GM06990 (cell line): ENCODE results near the gene EEIG1.

Experiments
- DNase-seq: peaks from one replicate; pipeline ENCODE4 v3.0.0-alpha.2; 2011; ENCODE audit not compliant: insufficient read length; ENCODE audit errors: extremely low read depth
- H3K27me3 ChIP-seq: replicated peaks from 2 replicates; pipeline ENCODE4 v1.6.0; 2011; ENCODE audit warnings: low read length; ENCODE audit not compliant: control insufficient read depth, insufficient read depth
- H3K36me3 ChIP-seq: 2 replicates; pipeline ENCODE4 v1.5.1; 2011; ENCODE audit warnings: low read length; ENCODE audit not compliant: control insufficient read depth, insufficient read depth
- H3K4me3 ChIP-seq: replicated peaks from 2 replicates; pipeline ENCODE4 v1.5.1; 2011; ENCODE audit warnings: low read depth, mild to moderate bottlenecking, control low read depth, low read length
- CTCF ChIP-seq: IDR thresholded peaks from 2 replicates; pipeline ENCODE4 v1.5.1; 2011; ENCODE audit warnings: low read length, control low read depth, mild to moderate bottlenecking, inconsistent platforms; ENCODE audit not compliant: insufficient read depth, poor library complexity, severe bottlenecking

Gene EEIG1

DNA sequence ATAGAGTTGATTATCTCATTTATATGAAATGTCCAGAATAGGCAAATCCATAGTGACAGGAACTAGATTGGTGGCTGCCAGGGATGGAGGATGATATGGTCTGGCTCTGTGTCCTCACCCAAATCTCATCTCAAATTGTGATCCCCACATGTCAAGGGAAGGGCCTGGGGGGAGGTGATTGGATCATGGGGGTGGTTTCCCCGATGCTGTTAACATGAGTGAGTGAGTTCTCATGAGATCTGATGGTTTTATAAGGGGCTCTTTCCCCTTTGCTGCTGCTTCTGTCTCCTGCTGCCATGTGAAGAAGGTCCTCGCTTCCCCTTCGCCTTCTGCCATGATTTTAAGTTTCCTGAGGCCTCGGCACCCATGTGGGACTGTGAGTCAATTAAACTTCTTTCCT lies 21.4 kb downstream of the EEIG1 start:
- Histone ChIP-seq H3K27me3 (no peaks in the 10 kb centered on the region), H3K36me3 (no peaks in the 10 kb centered on the region; the same call in 1 of the 2 replicates), H3K4me3 (no peak overlapping the region)
- DNase-seq: no peak
- TF ChIP-seq CTCF: no peak

GRCh38 chr9:127958728-127959127 lies 22.1 kb downstream of the EEIG1 start:
- no peaks in the 10 kb centered on the region; the same call in 1 of the 2 replicates for H3K36me3 ChIP-seq
- DNase-seq: no peak
- TF ChIP-seq CTCF: no peak
- H3K27me3 ChIP-seq: no peaks in the 10 kb centered on the region
- H3K4me3 ChIP-seq: no peak overlapping the region

DNA sequence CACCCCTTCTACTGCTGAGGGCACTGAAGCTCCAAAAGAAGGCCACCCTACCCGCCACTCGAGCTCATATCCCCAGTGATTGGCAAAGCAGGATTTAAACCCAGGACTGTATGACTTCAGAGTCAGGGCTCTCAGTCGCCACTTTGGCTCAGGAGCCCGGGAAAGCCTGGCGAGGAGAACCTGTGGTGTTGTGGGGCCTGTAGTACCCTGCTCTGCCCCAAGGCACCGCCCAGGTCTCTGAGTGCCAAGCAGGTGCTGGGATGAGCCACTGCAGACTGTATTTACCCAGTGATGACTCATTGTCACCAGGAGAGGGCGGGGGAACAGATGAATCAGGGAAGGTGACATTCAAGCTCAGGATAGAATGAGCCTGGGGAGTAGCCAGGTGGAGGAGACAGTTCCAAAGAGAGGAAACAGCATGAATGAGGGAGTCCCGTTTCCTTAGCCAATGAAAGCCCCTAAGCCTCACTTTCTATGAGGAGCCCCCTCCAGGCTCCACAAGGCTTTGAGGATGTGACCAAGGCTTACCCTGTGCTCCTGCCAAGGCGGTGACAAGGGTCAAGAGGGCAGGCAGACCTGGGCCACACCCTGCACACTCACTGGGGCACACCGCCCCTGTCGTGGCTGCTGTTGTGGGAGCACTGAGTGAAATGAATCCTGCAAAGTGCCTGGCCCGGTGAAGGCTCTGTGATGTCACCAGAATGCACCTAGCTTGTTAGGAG lies 25.3 kb downstream of the EEIG1 start:
- Histone ChIP-seq H3K4me3 (no peak overlapping the region), H3K27me3 (no peaks in the 10 kb centered on the region), H3K36me3 (no peaks in the 10 kb centered on the region; the same call in none of the 2 replicates)
- peak; percentile 71 for TF ChIP-seq CTCF
- DNase-seq: no peak

DNA sequence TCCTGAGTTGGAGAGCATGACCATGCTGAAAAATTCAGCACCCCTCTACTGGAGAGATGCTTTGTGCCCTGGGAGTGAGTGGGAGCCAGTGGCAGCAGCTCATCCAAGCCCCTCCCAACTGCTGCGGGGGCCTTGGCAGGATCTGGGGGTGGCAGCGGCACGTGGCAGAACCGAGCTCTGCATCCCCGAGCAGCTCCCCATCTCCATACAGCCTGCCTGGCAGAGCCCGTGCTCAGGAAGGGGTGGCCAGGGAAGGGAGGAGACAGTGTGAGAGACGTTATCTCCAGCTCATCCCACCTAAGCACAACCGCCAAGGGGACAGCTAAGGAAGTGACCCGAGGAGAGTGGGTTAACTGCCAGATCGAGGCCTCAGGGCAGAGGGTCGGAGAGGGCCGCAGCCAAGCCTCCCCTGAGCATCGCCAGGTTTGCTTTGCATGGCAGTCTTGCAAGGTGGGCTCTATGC lies 25.9 kb downstream of the EEIG1 start:
- no peak for TF ChIP-seq CTCF
- no peaks in the 10 kb centered on the region for H3K27me3 ChIP-seq
- no peak overlapping the region for H3K4me3 ChIP-seq
- DNase-seq: no peak
- H3K36me3 ChIP-seq: peaks cover 1% of the 10 kb centered on the region

- no peak for TF ChIP-seq CTCF
- Histone ChIP-seq H3K36me3 (peaks cover 1% of the 10 kb centered on the region), H3K27me3 (no peaks in the 10 kb centered on the region), H3K4me3 (no peak overlapping the region)
- DNase-seq: no peak
Observed at GRCh38 chr9:127953768-127954505, 26.9 kb downstream of the EEIG1 start.
